ENCODE data around the gene LRRC43. TPM values are rescaled to one million over a fixed set of nuclear protein-coding genes. Genes with fewer than 3 reads are reported as not detected.

Gene LRRC43
- total RNA-seq, 2 donors from 2014 or later, result 0.53 to 0.57 TPM

DNA sequence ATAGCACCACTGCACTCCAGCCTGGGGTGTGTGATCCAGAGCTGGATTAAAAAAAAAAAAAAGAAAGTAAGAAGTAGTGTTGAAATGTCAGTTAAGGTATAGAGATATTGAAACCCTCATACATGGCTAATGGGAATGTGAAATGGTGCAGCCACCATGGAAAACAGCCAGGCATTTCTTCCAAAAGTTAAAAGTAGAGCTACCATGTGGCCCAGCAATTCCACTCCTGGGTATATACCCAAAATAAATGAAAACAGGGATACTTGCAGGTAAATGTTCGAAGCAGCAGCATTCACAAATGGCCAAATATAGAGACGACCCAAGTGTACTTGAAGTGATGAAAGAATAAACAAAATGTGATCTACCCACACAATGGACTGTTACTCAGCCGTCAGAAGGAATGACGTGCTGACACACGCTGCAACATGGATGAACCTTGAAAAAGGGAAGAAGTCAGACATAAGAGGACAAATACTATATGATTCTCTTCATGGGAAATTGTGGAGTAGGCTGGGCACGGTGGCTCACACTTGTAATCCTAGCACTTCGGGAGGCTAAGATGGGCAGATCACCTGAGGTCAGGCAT lies 24.1 kb upstream of the LRRC43 start:
- H3K9ac ChIP-seq (ENCODE audit: low read depth in 2 of 2, low read length in 2 of 2), result no peak overlapping the region
- H3K4me3 ChIP-seq, result no peak overlapping the region
- no peaks in the 10 kb centered on the region for H3K36me3 ChIP-seq
- H3K27ac ChIP-seq, result no peak overlapping the region
- H3K27me3 ChIP-seq, result no peaks in the 10 kb centered on the region
- TF ChIP-seq, protein P1, sequence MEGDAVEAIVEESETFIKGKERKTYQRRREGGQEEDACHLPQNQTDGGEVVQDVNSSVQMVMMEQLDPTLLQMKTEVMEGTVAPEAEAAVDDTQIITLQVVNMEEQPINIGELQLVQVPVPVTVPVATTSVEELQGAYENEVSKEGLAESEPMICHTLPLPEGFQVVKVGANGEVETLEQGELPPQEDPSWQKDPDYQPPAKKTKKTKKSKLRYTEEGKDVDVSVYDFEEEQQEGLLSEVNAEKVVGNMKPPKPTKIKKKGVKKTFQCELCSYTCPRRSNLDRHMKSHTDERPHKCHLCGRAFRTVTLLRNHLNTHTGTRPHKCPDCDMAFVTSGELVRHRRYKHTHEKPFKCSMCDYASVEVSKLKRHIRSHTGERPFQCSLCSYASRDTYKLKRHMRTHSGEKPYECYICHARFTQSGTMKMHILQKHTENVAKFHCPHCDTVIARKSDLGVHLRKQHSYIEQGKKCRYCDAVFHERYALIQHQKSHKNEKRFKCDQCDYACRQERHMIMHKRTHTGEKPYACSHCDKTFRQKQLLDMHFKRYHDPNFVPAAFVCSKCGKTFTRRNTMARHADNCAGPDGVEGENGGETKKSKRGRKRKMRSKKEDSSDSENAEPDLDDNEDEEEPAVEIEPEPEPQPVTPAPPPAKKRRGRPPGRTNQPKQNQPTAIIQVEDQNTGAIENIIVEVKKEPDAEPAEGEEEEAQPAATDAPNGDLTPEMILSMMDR (IDR thresholded peaks at IDR 0.05), result no peak
- no peaks in the 10 kb centered on the region for H3K4me1 ChIP-seq
- intact Hi-C loops (cut with DNase I), result no loop called here
- H3K9me3 ChIP-seq, result no peaks in the 10 kb centered on the region
- no peak for DNase-seq

DNA sequence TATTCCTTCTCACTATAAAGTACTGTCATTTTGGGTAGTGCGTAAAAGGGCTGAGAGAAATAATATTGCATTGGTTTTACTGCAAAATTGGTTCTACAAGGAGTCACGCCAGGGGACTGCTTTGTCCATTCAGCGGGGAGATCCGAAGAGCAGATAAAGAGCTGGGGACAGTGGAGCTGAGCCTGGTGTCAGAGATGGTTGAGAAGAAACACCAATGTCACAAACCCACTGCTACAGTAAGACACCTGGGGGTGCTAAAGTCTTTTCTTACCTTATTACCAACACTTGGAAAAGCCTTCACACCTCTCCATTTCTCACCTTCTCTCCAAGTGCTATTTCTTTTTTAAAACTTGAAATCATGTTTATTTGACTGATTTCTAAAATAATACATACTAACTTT lies 23.0 kb upstream of the LRRC43 start:
- intact Hi-C loops (cut with DNase I), result no loop called here

DNA sequence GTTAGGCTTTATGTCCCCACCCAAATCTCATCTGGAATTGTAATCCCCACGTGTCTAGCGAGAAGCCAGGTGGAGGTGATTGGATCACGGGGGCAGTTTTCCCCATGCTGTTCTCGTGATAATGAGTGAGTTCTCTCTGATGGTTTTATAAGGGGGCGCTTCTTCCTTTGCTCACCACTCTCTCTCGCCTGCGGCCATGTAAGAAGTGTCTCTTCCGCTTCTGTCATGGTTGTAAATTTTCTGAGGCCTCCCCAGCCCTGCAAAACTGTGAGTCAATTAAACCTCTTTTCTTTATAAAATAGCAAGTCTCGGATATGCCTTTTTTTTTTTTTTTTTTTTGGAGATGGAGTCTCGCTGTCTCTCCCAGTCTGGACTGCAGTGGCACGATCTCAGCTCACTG lies 22.2 kb upstream of the LRRC43 start:
- TF ChIP-seq, protein P1 (IDR thresholded peaks at IDR 0.05), result no peak
- no peak overlapping the region for H3K4me3 ChIP-seq
- H3K9ac ChIP-seq (ENCODE audit: low read depth in 2 of 2, low read length in 2 of 2), result no peak overlapping the region
- intact Hi-C loops (cut with DNase I), result no loop called here
- no peak for DNase-seq
- no peaks in the 10 kb centered on the region for H3K9me3 ChIP-seq
- no peaks in the 10 kb centered on the region for H3K27me3 ChIP-seq
- no peak overlapping the region for H3K27ac ChIP-seq
- H3K36me3 ChIP-seq, result no peaks in the 10 kb centered on the region
- no peaks in the 10 kb centered on the region for H3K4me1 ChIP-seq

More for the DNA sequence above, 23.0 kb upstream of the LRRC43 start:
- H3K9me3 ChIP-seq, result no peaks in the 10 kb centered on the region
- H3K9ac ChIP-seq (ENCODE audit: low read depth in 2 of 2, low read length in 2 of 2), result no peak overlapping the region
- H3K27me3 ChIP-seq, result no peaks in the 10 kb centered on the region
- H3K4me1 ChIP-seq, result no peaks in the 10 kb centered on the region
- H3K27ac ChIP-seq, result no peak overlapping the region
- no peak for DNase-seq
- H3K4me3 ChIP-seq, result no peak overlapping the region
- TF ChIP-seq, protein P1 (IDR thresholded peaks at IDR 0.05), result no peak
- H3K36me3 ChIP-seq, result no peaks in the 10 kb centered on the region

DNA sequence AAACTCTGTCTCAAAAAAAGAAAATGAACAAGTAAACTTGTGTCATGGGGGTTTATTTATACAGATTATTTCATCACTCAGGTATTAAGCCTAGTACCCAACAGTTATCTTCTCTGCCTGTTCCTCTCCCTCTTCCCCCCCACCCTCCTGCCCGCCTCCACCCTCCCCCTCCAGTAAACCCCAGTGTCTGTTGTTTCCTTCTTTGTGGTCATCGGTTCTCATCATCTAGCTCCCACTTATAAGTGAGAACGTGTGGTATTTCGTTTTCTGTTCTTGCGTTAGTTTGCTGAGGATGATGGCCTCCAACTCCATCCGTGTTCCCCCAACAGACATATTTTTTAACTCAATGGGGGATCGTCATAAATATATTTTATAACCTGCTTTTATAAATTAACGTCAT lies 21.2 kb upstream of the LRRC43 start:
- H3K27me3 ChIP-seq, result no peaks in the 10 kb centered on the region
- TF ChIP-seq, protein P1 (IDR thresholded peaks at IDR 0.05), result no peak
- no peak overlapping the region for H3K9ac ChIP-seq (ENCODE audit: low read depth in 2 of 2, low read length in 2 of 2)
- H3K27ac ChIP-seq, result no peak overlapping the region
- no peaks in the 10 kb centered on the region for H3K9me3 ChIP-seq
- intact Hi-C loops (cut with DNase I), result no loop called here
- no peaks in the 10 kb centered on the region for H3K36me3 ChIP-seq
- H3K4me3 ChIP-seq, result no peak overlapping the region
- no peak for DNase-seq
- H3K4me1 ChIP-seq, result no peaks in the 10 kb centered on the region

DNA sequence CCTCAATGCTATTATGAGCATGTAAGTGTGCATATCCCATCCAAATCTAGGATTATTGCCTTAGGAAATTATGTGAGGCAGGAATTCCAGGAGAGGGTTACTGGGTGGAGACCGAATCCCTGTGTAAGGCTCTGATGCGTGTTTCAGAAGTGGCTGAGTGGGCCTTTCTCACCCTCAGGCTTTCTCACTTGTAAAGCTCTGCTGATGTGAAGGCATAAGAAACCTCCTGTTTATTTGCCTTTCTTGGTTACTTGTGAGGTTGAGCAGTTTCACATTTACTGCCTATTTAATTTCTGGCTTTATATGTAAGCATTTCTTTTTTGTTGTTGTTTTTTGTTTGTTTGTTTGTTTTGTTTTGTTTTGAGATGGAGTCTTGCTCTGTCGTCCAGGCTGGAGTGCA lies 19.9 kb upstream of the LRRC43 start:
- no peak overlapping the region for H3K4me3 ChIP-seq
- no peaks in the 10 kb centered on the region for H3K9me3 ChIP-seq
- no peaks in the 10 kb centered on the region for H3K4me1 ChIP-seq
- no peaks in the 10 kb centered on the region for H3K27me3 ChIP-seq
- no peaks in the 10 kb centered on the region for H3K36me3 ChIP-seq
- H3K9ac ChIP-seq (ENCODE audit: low read depth in 2 of 2, low read length in 2 of 2), result no peak overlapping the region
- DNase-seq, result no peak
- TF ChIP-seq, protein P1 (IDR thresholded peaks at IDR 0.05), result no peak
- intact Hi-C loops (cut with DNase I), result no loop called here
- no peak overlapping the region for H3K27ac ChIP-seq

Data from colonic mucosa (tissue), 4 donors.